Liver (tissue), 3 donors: Measurements from ENCODE around the gene TRAPPC12.

Experiments used
- CTCF ChIP-seq: fragments of 150-350 bp; IDR thresholded peaks from 2 replicates; pipeline ENCODE4 v1.5.1; 2017; ENCODE audit warnings: improper control_type of control experiment, low read depth, low read length; ENCODE audit not compliant: missing input control
- EGR1 ChIP-seq, 2 donors: IDR thresholded peaks; 2 replicates each; pipeline ENCODE4 v1.6.1; 2016 to 2018; ENCODE audit warnings: antibody characterized with exemption in 2 of 2, low read depth in 2 of 2
- GABPA ChIP-seq, 2 donors: IDR thresholded peaks in 1 of 2; conservative IDR thresholded peaks in 1 of 2; 2 replicates each; pipeline ENCODE4 v1.6.1; 2016; ENCODE audit warnings: antibody characterized with exemption in 2 of 2, mild to moderate bottlenecking in 1 of 2, moderate library complexity in 1 of 2
- HNF4G ChIP-seq: IDR thresholded peaks from 2 replicates; pipeline ENCODE4 v1.6.1; 2016; ENCODE audit warnings: antibody characterized with exemption
- MAX ChIP-seq: IDR thresholded peaks from 2 replicates; pipeline ENCODE4 v1.6.1; 2016; ENCODE audit warnings: antibody characterized with exemption
- RAD21 ChIP-seq, 2 donors: IDR thresholded peaks; 2 replicates each; pipeline ENCODE4 v1.6.1; 2016; ENCODE audit warnings: antibody characterized with exemption in 2 of 2, mild to moderate bottlenecking in 2 of 2
- TAF1 ChIP-seq: conservative IDR thresholded peaks from 2 replicates; pipeline ENCODE4 v1.6.1; 2016; ENCODE audit warnings: antibody characterized with exemption, mild to moderate bottlenecking
- donor health status: healthy.
- donor health status: healthy.

GRCh38 chr2:3405307-3405706 is 25.8 kb downstream of the TRAPPC12 start:
- TF ChIP-seq GABPA (IDR thresholded peaks at IDR 0.05 in 1 of 2, conservative IDR thresholded peaks at IDR 0.05 in 1 of 2) (no peak), CTCF (no peak), MAX (no peak), TAF1 (no peak), HNF4G (no peak), RAD21 (IDR thresholded peaks at IDR 0.05) (no peak), EGR1 (IDR thresholded peaks at IDR 0.05; ENCODE audit: low read depth in 2 of 2) (no peak)
